GM12873 (cell line): Measurements from ENCODE around the gene PWWP2B.

Experiments used
- TF ChIP-seq, protein P1 (sequence below): IDR thresholded peaks from 2 replicates; pipeline ENCODE4 v1.5.1; 2012; ENCODE audit warnings: low read depth, mild to moderate bottlenecking, moderate library complexity, low read length, control low read depth; ENCODE audit not compliant: insufficient read depth; ENCODE audit errors: missing control alignments

The PWWP2B gene

DNA sequence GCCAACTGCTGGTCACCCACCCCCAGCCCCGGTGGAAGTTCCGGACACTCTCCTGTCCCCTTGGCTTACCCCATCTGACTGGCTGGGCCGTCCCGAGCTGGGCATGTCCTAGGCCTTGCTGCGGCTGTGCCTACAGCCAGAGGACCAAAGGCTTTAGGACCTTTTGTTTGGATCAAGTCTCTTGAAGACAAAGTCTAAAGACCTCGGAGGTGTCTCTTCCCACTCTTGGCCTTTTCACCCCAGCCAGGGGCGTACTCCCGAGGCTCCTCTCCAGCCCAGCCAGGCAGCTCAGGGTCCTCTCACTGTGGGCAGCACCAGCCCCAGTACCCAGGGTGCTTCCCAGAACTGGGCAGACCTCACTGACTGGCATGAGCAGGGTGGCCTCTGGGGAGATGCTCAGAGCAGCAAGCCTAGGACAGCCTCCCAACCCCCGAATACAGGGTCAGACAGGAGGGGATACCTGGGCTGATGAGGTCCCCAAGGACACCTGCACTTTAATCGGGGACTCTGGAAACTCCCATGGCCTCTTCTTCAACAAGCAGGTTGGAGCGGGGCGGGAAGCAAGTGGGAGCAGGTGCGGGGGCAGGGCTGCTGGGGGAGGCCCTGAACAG is 2.7 kb upstream of the PWWP2B start:
- TF ChIP-seq, protein P1, sequence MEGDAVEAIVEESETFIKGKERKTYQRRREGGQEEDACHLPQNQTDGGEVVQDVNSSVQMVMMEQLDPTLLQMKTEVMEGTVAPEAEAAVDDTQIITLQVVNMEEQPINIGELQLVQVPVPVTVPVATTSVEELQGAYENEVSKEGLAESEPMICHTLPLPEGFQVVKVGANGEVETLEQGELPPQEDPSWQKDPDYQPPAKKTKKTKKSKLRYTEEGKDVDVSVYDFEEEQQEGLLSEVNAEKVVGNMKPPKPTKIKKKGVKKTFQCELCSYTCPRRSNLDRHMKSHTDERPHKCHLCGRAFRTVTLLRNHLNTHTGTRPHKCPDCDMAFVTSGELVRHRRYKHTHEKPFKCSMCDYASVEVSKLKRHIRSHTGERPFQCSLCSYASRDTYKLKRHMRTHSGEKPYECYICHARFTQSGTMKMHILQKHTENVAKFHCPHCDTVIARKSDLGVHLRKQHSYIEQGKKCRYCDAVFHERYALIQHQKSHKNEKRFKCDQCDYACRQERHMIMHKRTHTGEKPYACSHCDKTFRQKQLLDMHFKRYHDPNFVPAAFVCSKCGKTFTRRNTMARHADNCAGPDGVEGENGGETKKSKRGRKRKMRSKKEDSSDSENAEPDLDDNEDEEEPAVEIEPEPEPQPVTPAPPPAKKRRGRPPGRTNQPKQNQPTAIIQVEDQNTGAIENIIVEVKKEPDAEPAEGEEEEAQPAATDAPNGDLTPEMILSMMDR: no peak

DNA sequence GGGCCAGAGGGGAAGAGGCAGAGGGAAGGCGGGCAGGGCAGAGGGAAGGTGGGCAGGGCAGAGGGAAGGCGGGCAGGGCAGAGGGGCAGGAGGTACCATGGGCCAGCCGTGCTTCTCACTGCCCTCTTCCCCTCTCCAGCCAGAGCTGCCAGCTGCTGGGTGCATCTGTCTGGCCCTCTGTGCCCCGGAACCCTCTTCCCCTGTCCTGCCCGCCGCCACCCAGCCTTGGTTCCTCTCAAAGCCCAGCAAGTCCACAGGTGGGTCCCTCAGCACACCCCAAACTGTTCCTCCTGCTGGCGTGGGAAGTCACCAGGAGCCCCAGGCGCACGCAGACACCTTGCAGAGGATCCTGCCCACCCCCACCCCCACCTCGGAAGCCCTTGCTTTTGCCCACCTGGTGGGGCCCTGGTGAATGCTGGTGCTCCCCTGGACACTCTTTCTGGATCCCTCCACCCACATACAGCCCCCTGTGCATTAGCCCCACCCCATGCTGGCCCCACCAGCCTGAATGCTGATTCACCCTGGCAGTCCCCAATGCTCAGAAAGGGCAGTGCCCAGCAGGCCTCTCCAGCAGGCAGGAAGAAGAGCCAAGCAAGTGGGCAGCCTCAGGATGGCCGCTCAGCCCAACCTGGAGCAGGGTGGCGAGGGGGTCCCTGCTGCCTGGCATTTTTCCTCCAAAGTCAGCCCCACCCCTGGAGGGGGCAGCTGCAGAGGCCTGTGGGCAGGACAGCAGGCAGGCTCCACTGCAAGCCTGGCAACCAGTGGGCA is 1.9 kb upstream of the PWWP2B start:
- TF ChIP-seq, protein P1: no peak

DNA sequence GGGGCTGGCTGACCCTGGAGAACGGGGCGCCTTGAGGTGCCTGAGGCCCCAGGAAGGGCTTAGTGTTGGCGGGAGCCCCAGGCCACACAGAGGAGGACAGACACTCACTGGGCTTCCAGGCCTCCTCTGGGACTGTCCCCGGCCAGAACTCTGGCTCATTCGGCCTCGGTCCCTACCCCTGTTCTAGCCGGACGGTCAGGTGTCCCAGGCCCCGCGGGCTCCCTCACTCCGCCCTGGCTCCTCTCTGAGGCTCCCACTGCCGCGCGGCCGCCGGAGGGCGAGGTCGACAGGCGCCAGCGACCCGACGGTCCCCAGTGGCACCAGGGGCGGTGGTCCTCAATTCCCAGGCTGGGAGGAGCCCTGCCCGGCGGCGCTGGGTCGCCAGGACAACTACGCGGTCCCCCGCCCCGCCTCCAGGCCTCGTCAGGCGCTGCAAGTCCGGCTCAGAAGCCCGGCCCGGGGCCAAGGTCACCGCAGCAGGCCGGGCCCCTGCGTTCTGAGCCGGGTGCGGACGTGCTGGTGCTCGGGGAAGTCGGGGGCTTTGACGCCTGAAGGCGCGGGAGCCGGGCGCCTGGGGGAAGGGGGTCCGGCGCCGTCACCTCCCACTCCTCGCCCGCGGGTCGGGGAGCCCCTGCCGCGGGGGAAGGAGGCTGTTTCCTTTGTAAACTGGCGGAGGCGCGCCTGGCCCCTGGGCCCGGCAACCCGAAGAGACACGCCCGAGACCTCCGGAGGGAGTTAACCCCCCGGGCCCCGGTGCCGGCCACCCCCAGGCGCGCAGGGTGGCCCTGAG is 1.1 kb upstream of the PWWP2B start:
- TF ChIP-seq, protein P1: no peak

DNA sequence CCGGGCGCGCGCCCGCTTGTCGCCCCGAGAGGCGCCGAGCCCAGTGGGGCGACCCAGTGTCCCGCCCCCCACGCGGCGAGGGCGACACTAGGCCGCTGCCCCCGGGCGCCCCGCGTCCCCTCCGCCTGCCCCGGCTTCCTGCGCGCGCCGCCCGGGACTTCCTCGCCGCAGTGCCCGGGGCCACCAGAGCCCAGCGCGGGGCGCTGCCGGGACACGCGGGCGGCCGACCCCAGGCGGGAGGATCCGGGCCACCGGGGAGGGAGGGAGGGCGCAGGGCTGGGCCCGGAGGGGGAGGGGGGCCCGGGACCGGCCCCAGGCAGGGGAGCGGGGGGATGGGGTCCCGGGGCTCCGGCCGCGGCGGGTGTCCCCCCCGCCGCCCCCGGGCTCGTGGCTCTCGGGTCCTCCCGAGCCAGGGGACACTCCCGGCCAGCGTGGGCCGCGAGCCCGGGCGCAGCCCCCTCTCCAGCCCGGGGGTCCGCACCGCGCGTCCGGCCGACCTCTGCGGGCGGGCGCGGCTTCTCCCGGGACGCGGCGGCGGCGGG is 435 bp upstream of the PWWP2B start:
- TF ChIP-seq, protein P1: no peak

DNA sequence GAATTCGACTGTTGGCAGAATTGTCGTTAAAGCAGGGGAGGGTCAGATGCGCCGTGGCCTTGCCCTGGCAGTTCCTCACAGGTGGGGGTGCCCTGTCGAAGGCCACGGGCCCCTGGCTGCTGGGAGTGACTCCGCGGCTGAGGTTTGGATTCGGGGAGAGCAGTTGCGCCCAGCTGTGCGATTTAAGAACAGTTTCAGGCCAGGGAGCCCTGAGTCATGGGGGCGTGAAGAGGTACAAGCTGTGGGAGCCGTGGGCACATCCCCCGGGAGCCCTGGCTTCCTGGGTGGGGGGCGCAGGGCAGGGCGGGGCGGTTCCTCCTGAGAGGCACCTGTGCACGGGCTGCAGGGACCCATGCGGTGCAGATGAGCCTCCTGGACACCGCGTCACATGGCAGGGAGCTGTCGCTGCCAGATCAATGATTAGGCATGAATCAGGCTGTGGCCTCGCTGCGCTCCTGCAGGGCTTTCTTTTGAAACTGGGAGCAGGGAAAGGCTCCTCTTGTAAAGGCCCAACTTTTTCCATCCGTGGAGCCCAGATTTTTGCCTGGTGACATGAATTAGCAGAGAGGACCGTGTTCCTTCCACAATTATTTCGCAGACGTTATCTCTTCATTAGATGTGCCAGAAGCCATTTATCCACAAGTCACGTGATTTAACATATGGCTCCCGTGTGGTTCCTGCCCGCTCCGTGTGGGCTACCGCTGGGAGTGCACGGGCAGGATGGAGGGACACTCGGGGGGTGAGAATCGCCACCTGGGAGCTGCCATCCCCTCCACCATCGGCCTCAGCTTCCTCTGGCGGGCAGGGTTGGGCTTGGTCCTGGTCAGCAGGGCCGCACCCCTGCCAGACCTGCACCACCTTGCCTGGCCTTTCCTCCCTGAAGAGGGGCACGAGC is 918 bp downstream of the PWWP2B start:
- TF ChIP-seq, protein P1: no peak

DNA sequence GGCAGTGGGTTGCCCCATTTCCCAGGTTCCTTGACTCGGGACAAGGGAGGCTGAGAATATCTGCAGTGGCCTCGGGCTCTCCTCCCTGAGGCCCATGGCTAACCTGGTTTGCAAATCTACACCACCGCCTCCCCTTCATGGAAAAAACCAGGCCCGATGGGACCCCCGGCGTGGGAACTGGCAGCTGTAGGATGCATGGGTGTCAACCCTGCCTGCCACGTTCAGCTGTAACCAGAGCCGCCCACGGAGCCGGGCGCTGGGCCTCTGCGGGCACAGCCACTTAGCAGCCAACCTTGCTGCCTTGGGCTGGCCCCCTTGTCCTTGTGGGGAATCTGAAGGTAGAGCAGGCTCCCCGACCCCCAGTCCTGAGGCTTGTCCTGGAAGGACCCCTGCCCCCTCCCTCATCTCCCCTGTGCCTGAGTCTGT is 1.6 kb downstream of the PWWP2B start:
- TF ChIP-seq, protein P1: no peak
